ENCODE results near the gene SGSH. TPM values are rescaled to one million over a fixed set of nuclear protein-coding genes. Genes with fewer than 3 reads are reported as not detected.

SGSH gene
- total RNA-seq, 2 experiments from 2014 or later: 14.3 to 38.4 TPM

DNA sequence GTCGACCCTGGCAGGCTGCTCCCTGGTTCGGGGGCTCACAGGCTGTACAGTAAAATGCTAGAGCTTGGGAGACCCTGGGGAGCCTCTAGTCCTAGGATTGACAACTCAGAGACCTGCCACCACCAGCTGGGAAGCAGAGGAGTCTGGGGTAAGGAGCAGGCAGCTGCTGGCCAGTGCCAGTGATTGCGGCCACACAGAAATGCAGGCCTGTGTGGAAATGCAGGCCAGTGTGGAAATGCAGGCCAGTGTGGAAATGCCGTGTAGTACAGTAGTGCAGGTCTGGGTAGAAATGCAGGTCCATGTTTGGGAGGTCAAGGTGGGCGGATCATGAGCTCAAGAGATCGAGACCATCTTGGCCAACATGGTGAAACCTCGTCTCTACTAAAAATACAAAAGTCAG, 23.5 kb downstream of the SGSH start:
- Histone ChIP-seq H3K4me2 (ENCODE audit: low read length) (no peak overlapping the region), H3K9me2 (ENCODE audit: insufficient read depth, low read length) (no peaks in the 10 kb centered on the region), H3K4me3 (ENCODE audit: low read depth, low read length, poor library complexity, severe bottlenecking) (no peak overlapping the region), H2AFZ (ENCODE audit: low read length) (no peak overlapping the region), H3K36me3 (ENCODE audit: insufficient read depth, low read length) (no peaks in the 10 kb centered on the region), H3K79me2 (ENCODE audit: insufficient read depth, low read depth, low read length) (no peaks in the 10 kb centered on the region), H3K9me3 (ENCODE audit: low read length) (no peaks in the 10 kb centered on the region), H3K4me1 (ENCODE audit: insufficient read depth, low read length, poor library complexity, severe bottlenecking) (no peaks in the 10 kb centered on the region), H3K27ac (ENCODE audit: low read depth, low read length, poor library complexity, severe bottlenecking) (no peak overlapping the region), H4K20me1 (ENCODE audit: insufficient read depth, low read length) (no peaks in the 10 kb centered on the region)
- no TSS peak for BruUV-seq (replicated peaks)
- POLR2A ChIA-PET: no interaction called here
- DNase-seq (ENCODE audit: low spot score): no peak
- CTCF ChIA-PET (ENCODE audit: unreplicated experiment): no interaction called here
- no peak for TF ChIP-seq EZH2phosphoT487 (IDR thresholded peaks at IDR 0.05; ENCODE audit: borderline replicate concordance, low read depth, low read length)
- TF ChIP-seq, protein P1, sequence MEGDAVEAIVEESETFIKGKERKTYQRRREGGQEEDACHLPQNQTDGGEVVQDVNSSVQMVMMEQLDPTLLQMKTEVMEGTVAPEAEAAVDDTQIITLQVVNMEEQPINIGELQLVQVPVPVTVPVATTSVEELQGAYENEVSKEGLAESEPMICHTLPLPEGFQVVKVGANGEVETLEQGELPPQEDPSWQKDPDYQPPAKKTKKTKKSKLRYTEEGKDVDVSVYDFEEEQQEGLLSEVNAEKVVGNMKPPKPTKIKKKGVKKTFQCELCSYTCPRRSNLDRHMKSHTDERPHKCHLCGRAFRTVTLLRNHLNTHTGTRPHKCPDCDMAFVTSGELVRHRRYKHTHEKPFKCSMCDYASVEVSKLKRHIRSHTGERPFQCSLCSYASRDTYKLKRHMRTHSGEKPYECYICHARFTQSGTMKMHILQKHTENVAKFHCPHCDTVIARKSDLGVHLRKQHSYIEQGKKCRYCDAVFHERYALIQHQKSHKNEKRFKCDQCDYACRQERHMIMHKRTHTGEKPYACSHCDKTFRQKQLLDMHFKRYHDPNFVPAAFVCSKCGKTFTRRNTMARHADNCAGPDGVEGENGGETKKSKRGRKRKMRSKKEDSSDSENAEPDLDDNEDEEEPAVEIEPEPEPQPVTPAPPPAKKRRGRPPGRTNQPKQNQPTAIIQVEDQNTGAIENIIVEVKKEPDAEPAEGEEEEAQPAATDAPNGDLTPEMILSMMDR (conservative IDR thresholded peaks at IDR 0.05; ENCODE audit: low read length): no peak
- intact Hi-C loops (cut with micrococcal nuclease; ENCODE audit: unreplicated experiment): loop anchor here (1.0 kb wide), 2 partner anchors 57 to 168 kb away; no protein-coding TSS in a partner anchor

DNA sequence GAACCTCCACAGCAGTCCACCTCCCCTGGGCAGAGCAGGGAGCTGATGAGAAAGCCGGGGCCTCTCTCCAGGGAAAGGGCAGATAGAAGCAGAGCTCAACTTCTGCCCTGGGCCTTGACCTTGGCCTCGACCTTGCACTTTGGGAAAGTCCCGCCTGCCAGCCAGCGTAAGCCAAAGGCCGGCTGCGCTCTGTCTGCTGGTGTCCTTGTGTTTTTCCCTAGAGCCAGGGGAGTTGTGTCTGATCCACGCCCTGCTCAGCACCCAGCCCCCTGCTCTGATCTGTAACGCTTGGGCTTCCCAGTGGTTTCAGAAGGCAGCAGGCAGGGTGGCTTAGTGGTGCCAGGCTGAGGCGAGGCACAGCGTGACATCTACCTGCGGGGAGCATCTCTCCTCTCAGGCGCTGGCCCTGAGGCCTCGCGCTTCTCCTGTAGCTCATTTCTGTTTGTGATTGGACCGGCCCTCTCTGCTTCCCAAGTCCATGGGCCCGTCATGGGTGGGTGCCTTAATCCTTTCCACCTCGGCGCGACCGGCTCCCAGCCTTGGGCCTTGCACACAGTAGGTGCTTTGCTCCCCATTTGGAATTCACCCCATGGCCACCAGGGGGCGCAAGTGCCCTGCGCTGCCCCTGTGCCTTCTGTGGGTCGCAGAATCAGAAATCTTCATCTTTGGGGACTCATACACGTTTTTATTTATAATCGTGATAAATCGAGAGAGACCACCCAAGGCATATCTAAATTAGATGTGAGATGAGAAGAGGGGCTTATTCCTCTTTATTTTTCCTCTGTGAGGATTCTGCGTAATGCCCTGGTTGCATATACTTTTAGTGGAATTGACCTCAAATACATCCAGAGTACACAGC, 24.2 kb downstream of the SGSH start:
- Histone ChIP-seq H2AFZ (ENCODE audit: low read length) (no peak overlapping the region), H3K79me2 (ENCODE audit: insufficient read depth, low read depth, low read length) (no peaks in the 10 kb centered on the region), H3K27ac (ENCODE audit: low read depth, low read length, poor library complexity, severe bottlenecking) (no peak overlapping the region), H3K4me2 (ENCODE audit: low read length) (no peak overlapping the region), H3K4me3 (ENCODE audit: low read depth, low read length, poor library complexity, severe bottlenecking) (no peak overlapping the region), H3K9me3 (ENCODE audit: low read length) (no peaks in the 10 kb centered on the region), H4K20me1 (ENCODE audit: insufficient read depth, low read length) (no peaks in the 10 kb centered on the region), H3K9me2 (ENCODE audit: insufficient read depth, low read length) (no peaks in the 10 kb centered on the region), H3K36me3 (ENCODE audit: insufficient read depth, low read length) (no peaks in the 10 kb centered on the region), H3K4me1 (ENCODE audit: insufficient read depth, low read length, poor library complexity, severe bottlenecking) (no peaks in the 10 kb centered on the region)
- CTCF ChIA-PET (ENCODE audit: unreplicated experiment): interaction anchor here (0.9 kb wide), 1 partner anchor 9 kb away, joined by 4 read pairs; no protein-coding TSS in a partner anchor
- POLR2A ChIA-PET: interaction anchor here (0.5 to 1.4 kb wide), 2 partner anchors 42 to 140 kb away, joined by 3 to 5 read pairs; no protein-coding TSS in a partner anchor
- TF ChIP-seq, protein P1 (conservative IDR thresholded peaks at IDR 0.05; ENCODE audit: low read length): peak; percentile 100
- TF ChIP-seq EZH2phosphoT487 (IDR thresholded peaks at IDR 0.05; ENCODE audit: borderline replicate concordance, low read depth, low read length): no peak
- BruUV-seq (replicated peaks): no TSS peak
- peak; percentile 51 for DNase-seq (ENCODE audit: low spot score)
- intact Hi-C loops (cut with micrococcal nuclease; ENCODE audit: unreplicated experiment): loop anchor here (1.0 kb wide), 2 partner anchors 57 to 168 kb away; no protein-coding TSS in a partner anchor

DNA sequence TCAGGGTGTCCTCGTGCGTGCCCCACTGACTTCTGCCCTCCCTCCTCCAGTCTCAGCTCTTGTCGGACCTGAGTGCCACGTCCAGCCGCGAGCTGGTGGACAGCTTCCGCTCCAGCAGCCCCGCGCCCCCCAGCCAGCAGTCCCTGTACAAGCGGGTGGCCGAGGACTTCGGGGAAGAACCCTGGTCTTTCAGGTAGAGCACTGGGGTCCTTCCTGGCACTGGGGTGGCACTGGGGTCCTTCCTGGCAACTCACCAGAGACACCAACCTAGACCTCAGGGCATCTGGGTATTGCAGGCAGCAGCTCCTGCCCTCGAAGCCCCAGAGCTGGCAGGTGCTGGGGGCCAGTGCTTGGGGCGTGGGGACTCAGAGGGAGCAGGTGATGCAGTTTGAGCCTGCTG, 25.0 kb downstream of the SGSH start:
- ChIA-PET CTCF (ENCODE audit: unreplicated experiment) (interaction anchor here (0.9 kb wide), 1 partner anchor 8 kb away, joined by 4 read pairs; no protein-coding TSS in a partner anchor), POLR2A (interaction anchor here (1.4 kb wide), 1 partner anchor 41 kb away, joined by 3 read pairs; no protein-coding TSS in a partner anchor)
- intact Hi-C loops (cut with micrococcal nuclease; ENCODE audit: unreplicated experiment): no loop called here
- no peak for TF ChIP-seq EZH2phosphoT487 (IDR thresholded peaks at IDR 0.05; ENCODE audit: borderline replicate concordance, low read depth, low read length)
- TF ChIP-seq, protein P1 (conservative IDR thresholded peaks at IDR 0.05; ENCODE audit: low read length): no peak
- DNase-seq (ENCODE audit: low spot score): no peak
- no peaks in the 10 kb centered on the region for H4K20me1 ChIP-seq (ENCODE audit: insufficient read depth, low read length)
- H3K9me2 ChIP-seq (ENCODE audit: insufficient read depth, low read length): no peaks in the 10 kb centered on the region
- BruUV-seq (replicated peaks): no TSS peak
- no peak overlapping the region for H2AFZ ChIP-seq (ENCODE audit: low read length)
- H3K79me2 ChIP-seq (ENCODE audit: insufficient read depth, low read depth, low read length): no peaks in the 10 kb centered on the region
- no peak overlapping the region for H3K4me3 ChIP-seq (ENCODE audit: low read depth, low read length, poor library complexity, severe bottlenecking)
- H3K27ac ChIP-seq (ENCODE audit: low read depth, low read length, poor library complexity, severe bottlenecking): no peak overlapping the region
- H3K4me2 ChIP-seq (ENCODE audit: low read length): no peak overlapping the region
- H3K9me3 ChIP-seq (ENCODE audit: low read length): no peaks in the 10 kb centered on the region
- H3K4me1 ChIP-seq (ENCODE audit: insufficient read depth, low read length, poor library complexity, severe bottlenecking): no peaks in the 10 kb centered on the region
- no peaks in the 10 kb centered on the region for H3K36me3 ChIP-seq (ENCODE audit: insufficient read depth, low read length)
